PFSK-1 (cell line): Measurements from ENCODE around the gene WDR77.

Source experiments
- TAF1 ChIP-seq: IDR thresholded peaks from 2 replicates; pipeline ENCODE4 v1.6.1; 2012; ENCODE audit warnings: low read length, control low read depth, borderline replicate concordance; ENCODE audit not compliant: insufficient read depth
- TF ChIP-seq, protein P1 (sequence below), 2 experiments: IDR thresholded peaks; 2 replicates each; pipeline versions ENCODE4 v1.6.1 to v1.8.0; 2011 to 2012; ENCODE audit warnings: low read depth in 2 of 2, low read length in 2 of 2, control low read depth in 1 of 2, inconsistent platforms in 1 of 2, mild to moderate bottlenecking in 1 of 2, moderate library complexity in 1 of 2; ENCODE audit not compliant: insufficient read depth in 1 of 2

DNA sequence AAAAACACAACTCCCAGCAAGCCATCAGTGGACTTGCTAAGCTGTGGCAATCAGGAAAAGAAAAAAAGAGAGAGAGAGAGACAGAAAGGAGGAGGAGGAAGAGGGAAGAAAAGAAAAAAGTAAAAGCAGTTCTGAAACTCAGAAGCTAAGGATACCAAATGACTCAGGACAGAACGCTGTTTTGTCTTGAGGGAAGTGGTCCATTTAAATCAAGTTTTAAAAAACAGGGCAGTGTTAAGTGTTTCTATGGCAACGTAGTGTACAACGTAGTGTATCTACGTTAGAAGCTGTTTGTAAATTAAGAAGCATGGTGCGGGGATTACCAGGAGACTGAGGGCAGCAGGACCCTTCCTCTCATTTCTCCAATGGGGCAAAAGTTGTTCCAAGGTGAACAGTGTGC, 48.5 kb upstream of the WDR77 start:
- TF ChIP-seq TAF1: no peak
- TF ChIP-seq, protein P1, sequence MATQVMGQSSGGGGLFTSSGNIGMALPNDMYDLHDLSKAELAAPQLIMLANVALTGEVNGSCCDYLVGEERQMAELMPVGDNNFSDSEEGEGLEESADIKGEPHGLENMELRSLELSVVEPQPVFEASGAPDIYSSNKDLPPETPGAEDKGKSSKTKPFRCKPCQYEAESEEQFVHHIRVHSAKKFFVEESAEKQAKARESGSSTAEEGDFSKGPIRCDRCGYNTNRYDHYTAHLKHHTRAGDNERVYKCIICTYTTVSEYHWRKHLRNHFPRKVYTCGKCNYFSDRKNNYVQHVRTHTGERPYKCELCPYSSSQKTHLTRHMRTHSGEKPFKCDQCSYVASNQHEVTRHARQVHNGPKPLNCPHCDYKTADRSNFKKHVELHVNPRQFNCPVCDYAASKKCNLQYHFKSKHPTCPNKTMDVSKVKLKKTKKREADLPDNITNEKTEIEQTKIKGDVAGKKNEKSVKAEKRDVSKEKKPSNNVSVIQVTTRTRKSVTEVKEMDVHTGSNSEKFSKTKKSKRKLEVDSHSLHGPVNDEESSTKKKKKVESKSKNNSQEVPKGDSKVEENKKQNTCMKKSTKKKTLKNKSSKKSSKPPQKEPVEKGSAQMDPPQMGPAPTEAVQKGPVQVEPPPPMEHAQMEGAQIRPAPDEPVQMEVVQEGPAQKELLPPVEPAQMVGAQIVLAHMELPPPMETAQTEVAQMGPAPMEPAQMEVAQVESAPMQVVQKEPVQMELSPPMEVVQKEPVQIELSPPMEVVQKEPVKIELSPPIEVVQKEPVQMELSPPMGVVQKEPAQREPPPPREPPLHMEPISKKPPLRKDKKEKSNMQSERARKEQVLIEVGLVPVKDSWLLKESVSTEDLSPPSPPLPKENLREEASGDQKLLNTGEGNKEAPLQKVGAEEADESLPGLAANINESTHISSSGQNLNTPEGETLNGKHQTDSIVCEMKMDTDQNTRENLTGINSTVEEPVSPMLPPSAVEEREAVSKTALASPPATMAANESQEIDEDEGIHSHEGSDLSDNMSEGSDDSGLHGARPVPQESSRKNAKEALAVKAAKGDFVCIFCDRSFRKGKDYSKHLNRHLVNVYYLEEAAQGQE (IDR thresholded peaks at IDR 0.05; ENCODE audit: insufficient read depth in 1 of 2, low read depth in 2 of 2, low read length in 2 of 2): no peak
